ENCODE results near the gene LRMDA. TPM values are rescaled to one million over a fixed set of nuclear protein-coding genes. Genes with fewer than 3 reads are reported as not detected.

Gene LRMDA
- total and polyA plus RNA-seq, 2 of the 8 experiments (the other 6 are each of a cell fraction or from before 2014, with no cell fraction given) = 0.86 to 2.8 TPM

DNA sequence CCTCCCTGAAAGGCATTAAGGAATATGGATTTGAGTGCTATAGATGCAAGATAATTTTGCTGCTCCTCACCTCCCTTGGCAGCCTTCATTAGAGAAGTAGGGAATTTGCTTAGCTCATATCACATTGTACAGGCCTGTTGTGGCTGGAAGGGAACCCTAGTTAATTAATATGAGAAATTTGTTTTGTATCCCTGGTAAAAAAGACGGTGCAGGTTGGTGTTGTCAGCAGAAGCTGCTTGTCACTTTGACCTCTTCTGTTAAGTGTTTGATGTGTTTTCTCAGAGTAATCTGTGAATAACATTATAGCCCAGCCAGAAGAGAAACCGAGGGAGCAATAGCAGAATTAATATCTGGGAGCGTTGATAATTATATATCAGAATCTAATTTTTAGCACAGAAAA, 278.4 kb downstream of the LRMDA start (continued):
- TF ChIP-seq, protein P1, sequence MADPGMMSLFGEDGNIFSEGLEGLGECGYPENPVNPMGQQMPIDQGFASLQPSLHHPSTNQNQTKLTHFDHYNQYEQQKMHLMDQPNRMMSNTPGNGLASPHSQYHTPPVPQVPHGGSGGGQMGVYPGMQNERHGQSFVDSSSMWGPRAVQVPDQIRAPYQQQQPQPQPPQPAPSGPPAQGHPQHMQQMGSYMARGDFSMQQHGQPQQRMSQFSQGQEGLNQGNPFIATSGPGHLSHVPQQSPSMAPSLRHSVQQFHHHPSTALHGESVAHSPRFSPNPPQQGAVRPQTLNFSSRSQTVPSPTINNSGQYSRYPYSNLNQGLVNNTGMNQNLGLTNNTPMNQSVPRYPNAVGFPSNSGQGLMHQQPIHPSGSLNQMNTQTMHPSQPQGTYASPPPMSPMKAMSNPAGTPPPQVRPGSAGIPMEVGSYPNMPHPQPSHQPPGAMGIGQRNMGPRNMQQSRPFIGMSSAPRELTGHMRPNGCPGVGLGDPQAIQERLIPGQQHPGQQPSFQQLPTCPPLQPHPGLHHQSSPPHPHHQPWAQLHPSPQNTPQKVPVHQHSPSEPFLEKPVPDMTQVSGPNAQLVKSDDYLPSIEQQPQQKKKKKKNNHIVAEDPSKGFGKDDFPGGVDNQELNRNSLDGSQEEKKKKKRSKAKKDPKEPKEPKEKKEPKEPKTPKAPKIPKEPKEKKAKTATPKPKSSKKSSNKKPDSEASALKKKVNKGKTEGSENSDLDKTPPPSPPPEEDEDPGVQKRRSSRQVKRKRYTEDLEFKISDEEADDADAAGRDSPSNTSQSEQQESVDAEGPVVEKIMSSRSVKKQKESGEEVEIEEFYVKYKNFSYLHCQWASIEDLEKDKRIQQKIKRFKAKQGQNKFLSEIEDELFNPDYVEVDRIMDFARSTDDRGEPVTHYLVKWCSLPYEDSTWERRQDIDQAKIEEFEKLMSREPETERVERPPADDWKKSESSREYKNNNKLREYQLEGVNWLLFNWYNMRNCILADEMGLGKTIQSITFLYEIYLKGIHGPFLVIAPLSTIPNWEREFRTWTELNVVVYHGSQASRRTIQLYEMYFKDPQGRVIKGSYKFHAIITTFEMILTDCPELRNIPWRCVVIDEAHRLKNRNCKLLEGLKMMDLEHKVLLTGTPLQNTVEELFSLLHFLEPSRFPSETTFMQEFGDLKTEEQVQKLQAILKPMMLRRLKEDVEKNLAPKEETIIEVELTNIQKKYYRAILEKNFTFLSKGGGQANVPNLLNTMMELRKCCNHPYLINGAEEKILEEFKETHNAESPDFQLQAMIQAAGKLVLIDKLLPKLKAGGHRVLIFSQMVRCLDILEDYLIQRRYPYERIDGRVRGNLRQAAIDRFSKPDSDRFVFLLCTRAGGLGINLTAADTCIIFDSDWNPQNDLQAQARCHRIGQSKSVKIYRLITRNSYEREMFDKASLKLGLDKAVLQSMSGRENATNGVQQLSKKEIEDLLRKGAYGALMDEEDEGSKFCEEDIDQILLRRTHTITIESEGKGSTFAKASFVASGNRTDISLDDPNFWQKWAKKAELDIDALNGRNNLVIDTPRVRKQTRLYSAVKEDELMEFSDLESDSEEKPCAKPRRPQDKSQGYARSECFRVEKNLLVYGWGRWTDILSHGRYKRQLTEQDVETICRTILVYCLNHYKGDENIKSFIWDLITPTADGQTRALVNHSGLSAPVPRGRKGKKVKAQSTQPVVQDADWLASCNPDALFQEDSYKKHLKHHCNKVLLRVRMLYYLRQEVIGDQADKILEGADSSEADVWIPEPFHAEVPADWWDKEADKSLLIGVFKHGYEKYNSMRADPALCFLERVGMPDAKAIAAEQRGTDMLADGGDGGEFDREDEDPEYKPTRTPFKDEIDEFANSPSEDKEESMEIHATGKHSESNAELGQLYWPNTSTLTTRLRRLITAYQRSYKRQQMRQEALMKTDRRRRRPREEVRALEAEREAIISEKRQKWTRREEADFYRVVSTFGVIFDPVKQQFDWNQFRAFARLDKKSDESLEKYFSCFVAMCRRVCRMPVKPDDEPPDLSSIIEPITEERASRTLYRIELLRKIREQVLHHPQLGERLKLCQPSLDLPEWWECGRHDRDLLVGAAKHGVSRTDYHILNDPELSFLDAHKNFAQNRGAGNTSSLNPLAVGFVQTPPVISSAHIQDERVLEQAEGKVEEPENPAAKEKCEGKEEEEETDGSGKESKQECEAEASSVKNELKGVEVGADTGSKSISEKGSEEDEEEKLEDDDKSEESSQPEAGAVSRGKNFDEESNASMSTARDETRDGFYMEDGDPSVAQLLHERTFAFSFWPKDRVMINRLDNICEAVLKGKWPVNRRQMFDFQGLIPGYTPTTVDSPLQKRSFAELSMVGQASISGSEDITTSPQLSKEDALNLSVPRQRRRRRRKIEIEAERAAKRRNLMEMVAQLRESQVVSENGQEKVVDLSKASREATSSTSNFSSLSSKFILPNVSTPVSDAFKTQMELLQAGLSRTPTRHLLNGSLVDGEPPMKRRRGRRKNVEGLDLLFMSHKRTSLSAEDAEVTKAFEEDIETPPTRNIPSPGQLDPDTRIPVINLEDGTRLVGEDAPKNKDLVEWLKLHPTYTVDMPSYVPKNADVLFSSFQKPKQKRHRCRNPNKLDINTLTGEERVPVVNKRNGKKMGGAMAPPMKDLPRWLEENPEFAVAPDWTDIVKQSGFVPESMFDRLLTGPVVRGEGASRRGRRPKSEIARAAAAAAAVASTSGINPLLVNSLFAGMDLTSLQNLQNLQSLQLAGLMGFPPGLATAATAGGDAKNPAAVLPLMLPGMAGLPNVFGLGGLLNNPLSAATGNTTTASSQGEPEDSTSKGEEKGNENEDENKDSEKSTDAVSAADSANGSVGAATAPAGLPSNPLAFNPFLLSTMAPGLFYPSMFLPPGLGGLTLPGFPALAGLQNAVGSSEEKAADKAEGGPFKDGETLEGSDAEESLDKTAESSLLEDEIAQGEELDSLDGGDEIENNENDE (IDR thresholded peaks at IDR 0.05; ENCODE audit: insufficient replicate concordance, low read length) = no peak
- no peak for TF ChIP-seq BCL11A (IDR thresholded peaks at IDR 0.05; ENCODE audit: low read depth in 2 of 2, low read length in 2 of 2)
